GM19351 (cell line): ENCODE measurements around the gene GLE1.

Experiments used
- ATAC-seq: cut with Tn5 transposase; IDR thresholded peaks from one replicate; pipeline ENCODE4 v1.9.1; 2021; ENCODE audit warnings: mild to moderate bottlenecking, moderate library complexity; ENCODE audit not compliant: unreplicated experiment

The GLE1 gene

GRCh38 chr9:128588581-128589233 lies 84.2 kb downstream of the GLE1 start:
- ATAC-seq: no peak
